HT1080 (cell line): ENCODE data around the gene DYNC1I1. TPM values are rescaled to one million over a fixed set of nuclear protein-coding genes. Genes with fewer than 3 reads are reported as not detected.

Experiments used
- DNase-seq: peaks from one replicate; pipeline ENCODE4 v3.0.0-alpha.2; 2015; ENCODE audit warnings: low read depth
- total RNA-seq: library from RNA; depleted of rRNA; stranded (reverse); fragments of >200 nt; shearing (Covaris generic); gene quantifications from 2 replicates; pipeline ENCODE4 v1.2.3, GENCODE V29; 2014

Gene DYNC1I1
- total RNA-seq, 1 experiment from 2014 or later, result 2.7 TPM

GRCh38 chr7:95847061-95847460 is 74.7 kb downstream of the DYNC1I1 start:
- DNase-seq, result no peak

GRCh38 chr7:95859429-95859828 is 87.1 kb downstream of the DYNC1I1 start:
- peak; percentile 89 for DNase-seq

- peak; percentile 29 for DNase-seq
Measured at GRCh38 chr7:95861041-95861440, 88.7 kb downstream of the DYNC1I1 start.

- DNase-seq, result no peak
Measured at GRCh38 chr7:95863623-95864022, 91.3 kb downstream of the DYNC1I1 start.

- DNase-seq, result peak; percentile 13
Measured at GRCh38 chr7:95865716-95866371, 93.5 kb downstream of the DYNC1I1 start.

- DNase-seq, result no peak
Measured at GRCh38 chr7:95867309-95867708, 95.0 kb downstream of the DYNC1I1 start.

GRCh38 chr7:95871075-95871848 is 98.9 kb downstream of the DYNC1I1 start:
- DNase-seq, result peak; percentile 58

- DNase-seq, result no peak
Measured at GRCh38 chr7:95871896-95872295, 99.5 kb downstream of the DYNC1I1 start.

- DNase-seq, result no peak
Measured at GRCh38 chr7:95874129-95874528, 101.8 kb downstream of the DYNC1I1 start.

- peak; percentile 40 for DNase-seq
Measured at GRCh38 chr7:95874541-95875265, 102.3 kb downstream of the DYNC1I1 start.

GRCh38 chr7:95875519-95875918 is 103.2 kb downstream of the DYNC1I1 start:
- no peak for DNase-seq

- DNase-seq, result no peak
Measured at GRCh38 chr7:95878677-95879076, 106.3 kb downstream of the DYNC1I1 start.

GRCh38 chr7:95881597-95881996 is 109.2 kb downstream of the DYNC1I1 start:
- DNase-seq, result no peak

- no peak for DNase-seq
Measured at GRCh38 chr7:95883217-95883616, 110.9 kb downstream of the DYNC1I1 start.

- peak; percentile 79 for DNase-seq
Measured at GRCh38 chr7:95886501-95887090, 114.2 kb downstream of the DYNC1I1 start.

GRCh38 chr7:95893484-95893883 is 121.1 kb downstream of the DYNC1I1 start:
- no peak for DNase-seq

GRCh38 chr7:95897557-95898251 is 125.3 kb downstream of the DYNC1I1 start:
- no peak for DNase-seq

GRCh38 chr7:95899919-95900513 is 127.7 kb downstream of the DYNC1I1 start:
- DNase-seq, result no peak

GRCh38 chr7:95901006-95901405 is 128.7 kb downstream of the DYNC1I1 start:
- no peak for DNase-seq

GRCh38 chr7:95904099-95904498 is 131.7 kb downstream of the DYNC1I1 start:
- DNase-seq, result no peak

- no peak for DNase-seq
Measured at GRCh38 chr7:95905167-95905566, 132.8 kb downstream of the DYNC1I1 start.
